Fibroblast of skin of scalp (primary cell): ENCODE data around the gene FBXL17.

Experiments
- DNase-seq: peaks from one replicate; pipeline ENCODE4 v3.0.0-alpha.2; 2013

The FBXL17 gene

DNA sequence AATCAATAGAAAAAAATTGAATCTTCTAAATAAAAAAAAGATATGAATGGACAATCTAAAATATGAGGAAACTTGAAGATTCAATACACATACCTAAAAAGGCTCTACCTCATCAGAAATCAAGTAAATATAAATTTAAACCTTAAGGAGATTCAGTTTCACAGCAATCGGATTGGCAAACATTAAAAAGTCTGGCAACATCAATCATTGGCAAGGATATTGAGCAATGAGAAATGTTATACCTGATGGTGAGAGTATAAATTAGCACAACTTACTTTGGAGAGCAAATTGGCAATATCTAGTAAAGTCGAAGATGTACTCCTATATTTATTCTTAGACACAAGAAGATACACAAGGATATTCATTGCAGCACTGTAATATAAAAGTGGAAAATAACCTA is 436.8 kb downstream of the FBXL17 start:
- DNase-seq = no peak

DNA sequence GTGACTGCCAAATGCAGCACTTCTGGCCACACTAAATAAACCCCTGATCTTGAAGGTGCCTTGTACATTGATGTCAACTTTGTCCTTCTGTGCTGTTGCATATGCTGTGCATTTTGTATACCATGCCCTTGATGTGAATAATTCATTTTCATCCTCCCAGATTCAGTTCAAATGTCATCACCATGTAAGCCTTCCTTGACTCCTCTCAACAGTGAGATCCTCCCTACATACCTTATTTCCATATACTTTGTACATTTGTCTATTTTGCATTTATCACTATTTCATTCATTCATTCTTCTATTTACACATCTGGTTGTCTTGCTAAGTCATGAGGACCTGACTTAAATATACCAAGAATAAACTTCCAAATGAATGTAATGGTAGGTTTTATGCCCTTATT is 438.0 kb downstream of the FBXL17 start:
- no peak for DNase-seq

DNA sequence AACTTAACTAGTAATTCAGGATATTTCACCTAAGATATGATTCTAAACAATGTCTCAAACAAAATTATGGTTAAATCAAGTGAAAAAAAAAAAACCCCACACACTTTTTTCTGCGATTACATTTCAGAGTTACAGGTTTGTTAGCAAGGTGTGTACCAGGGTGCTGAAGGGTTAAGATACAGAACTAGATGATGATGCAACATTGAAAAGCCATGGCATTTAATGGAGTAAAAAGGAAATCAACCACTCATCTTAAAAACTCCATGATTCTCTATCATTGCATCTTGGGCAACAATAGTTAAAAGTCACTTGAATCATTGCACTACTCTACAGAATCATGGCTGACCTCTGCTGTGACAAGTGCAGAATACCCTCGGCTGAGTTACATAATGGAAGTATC is 440.9 kb downstream of the FBXL17 start:
- no peak for DNase-seq

DNA sequence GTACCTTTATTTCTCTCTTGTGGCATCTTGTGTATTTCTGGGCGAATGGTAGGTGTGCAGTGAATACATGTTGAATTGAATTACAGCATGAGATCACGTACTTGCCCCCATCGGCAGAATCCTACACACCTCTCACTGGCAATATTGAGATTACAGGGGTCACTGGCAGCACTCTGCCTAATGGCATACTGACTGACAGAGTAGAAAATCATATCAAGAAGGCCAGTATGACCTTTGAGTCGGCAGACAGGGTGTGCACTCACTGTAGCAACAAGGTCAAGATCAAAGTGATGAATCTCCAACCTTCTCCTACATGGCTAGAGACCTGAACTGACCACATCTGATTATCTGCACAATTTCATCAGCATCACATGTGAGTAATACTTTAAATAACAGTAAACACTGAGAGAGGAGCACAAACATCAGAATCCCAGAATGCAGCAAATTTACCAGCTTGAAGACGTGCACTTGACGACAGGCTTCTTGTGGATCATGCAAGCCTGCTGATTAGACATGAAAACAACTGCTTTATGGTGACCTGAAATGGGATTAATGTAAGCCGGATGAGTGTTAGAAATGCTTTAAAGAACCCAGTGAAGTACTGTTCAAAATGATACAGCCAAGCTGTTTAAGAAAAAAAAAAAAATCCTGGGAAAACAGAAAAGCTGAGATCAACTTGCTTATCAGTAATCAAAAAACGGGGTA is 444.1 kb downstream of the FBXL17 start:
- DNase-seq = no peak

DNA sequence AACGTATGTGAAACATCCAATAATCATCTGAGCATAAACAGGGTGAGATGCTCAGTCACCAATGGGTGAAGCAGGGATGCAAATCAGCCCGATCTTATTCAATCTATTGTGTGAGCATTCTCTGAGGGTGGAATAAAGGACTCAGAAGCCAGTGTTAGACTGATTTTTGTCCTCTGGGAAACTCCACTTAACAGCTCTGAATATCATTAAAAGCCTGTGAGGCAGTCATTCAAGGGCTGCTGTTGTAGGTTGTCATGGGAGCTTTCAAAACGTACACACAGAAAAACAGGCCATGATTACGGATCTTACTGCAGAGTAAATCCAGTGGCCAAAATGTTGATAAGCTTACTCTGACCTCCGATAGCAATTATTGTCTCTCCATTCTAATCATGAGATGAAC is 444.7 kb downstream of the FBXL17 start:
- no peak for DNase-seq

DNA sequence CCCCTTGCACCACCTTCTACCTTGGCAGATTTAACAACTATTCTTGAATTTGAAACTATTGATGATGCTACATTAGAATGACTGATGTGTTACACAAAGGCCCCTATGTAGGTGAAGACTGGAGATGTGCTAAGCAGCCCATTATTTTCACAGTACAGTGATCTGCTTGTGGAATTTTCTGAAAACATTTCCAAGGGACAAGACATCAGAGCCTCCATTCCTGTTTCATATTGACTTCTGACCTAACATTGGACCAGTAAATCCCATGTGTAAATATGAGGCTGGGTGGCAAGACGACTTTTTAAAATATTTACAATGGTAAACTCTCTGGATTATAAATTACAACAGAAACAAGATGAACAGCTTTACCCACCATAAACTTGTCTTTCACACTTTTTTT is 445.4 kb downstream of the FBXL17 start:
- DNase-seq = no peak

DNA sequence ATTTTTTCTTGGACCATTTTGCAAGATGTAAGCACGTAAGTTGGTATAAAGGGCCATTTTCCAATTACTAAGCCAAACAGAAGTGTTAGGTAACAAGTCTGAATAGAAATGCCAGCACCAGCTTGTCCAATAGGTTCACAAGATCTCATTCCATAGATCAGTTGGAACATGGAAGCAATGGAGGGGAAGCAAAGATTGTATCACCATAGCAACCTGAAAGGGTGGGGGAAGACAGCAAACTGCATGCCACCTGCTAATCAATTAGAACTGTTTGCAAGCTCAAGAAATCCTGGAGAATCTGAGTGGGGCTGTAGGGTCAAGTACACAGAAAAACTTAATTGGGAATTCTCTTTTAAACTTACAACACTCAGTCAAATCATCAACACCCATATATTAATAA is 446.3 kb downstream of the FBXL17 start:
- DNase-seq = no peak

DNA sequence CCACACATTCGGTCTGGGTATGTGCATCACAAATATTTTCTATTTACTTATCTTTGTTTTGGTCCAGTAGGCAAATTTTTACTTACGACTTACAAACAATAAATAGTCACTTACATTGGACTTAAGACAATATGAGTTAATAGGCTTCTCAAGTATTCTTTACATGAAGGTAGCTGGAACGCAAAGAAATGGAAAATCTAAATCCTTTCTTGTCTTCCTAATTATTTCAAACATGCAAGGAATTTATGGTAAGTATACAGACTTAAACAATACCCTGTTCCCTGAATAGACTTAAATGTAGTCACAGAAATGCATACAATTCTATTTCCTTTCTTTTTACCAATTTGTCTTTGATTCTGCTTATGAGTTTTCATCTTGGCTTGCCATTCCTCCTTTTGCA is 448.6 kb downstream of the FBXL17 start:
- DNase-seq = no peak

DNA sequence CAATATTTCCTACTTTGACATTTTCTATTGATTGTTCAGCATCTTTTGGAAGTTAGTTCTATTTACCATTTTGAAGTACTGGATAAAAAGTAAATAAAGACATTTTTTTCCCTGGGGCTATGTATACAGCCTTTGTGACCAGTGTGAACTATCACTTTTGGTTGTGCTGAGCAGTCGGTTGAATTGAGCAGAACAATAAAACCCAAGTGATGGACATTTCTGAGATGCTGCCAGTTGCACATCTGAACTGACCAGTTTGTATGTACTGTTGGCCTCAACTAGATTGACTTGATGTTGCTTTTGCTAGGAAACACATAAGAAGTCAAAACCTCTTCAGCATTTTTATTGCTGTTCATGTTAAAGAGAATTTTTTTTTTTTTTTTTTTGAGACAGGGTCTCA is 451.0 kb downstream of the FBXL17 start:
- no peak for DNase-seq

DNA sequence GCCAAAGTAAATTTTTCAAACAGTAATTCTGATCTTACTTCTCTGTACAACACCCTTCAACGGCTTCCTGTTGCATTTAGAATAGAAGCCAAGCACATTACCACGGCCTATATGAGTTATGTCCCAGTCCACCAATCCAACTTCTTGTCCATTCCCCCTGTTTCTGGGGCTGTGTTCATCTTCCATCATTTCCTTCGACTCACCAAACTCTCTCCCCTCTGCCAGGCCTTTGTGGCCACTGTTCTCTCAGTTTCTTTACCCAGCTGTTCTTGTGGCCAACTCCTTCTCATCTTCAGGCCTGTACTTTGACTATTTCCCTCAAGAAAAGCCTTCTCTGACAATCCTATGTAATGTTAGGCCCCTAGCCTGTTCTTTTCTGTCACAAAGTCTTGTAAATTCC is 451.8 kb downstream of the FBXL17 start:
- DNase-seq = no peak

DNA sequence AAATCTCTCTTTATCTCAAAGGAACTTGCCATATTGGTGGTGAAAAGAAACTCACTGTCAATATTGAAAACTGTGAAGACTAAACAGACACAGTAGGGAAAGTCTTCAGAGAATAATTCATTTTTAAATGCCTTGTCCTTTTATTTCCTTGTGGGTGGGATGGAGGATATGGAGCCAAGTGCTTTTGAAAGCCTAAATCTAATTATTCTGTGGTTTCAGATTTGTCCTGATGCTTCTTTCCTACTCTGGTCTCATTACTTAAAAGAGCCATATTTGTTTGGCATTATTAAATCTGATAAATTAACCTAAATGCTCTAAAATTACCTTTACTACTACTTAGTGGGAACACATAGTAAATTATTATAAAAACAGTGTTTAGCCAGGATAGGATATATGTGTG is 452.8 kb downstream of the FBXL17 start:
- no peak for DNase-seq

DNA sequence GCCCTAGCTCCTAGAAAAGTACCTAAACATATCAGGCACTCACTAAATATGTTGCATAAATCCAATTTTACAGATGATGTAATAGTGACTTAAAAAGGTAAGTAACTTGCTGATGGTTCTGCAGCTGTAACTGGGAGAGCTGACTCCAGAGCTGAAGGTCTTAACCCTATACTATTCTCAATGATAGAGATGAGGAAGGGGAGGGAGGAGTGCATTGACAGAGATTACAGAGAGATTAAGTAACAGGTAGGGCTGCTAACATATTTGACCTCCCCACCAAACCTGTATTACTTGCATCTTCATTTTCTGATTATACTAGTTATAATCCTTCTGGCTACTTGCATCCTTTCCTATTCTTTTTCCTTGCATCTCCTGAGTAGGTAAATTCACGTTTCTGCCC is 455.8 kb downstream of the FBXL17 start:
- DNase-seq = no peak

DNA sequence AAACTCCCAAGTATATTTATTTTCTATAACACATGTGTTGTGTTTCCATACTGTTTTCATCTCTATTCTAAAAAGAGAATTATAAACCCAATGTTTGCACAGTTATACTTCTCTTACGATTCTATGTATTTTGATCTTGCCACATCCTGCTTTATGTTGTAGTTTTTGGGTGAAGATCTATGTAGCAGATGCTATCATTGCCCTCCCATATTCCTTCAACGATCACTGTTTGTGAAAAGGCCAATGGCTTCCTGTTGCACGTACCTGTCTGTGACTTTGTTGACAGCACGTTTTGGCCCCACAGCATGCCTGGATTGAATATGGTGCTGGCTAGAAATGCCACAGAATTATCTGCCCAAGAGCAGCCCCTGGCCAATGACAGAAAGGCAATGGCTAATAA is 456.7 kb downstream of the FBXL17 start:
- DNase-seq = no peak

DNA sequence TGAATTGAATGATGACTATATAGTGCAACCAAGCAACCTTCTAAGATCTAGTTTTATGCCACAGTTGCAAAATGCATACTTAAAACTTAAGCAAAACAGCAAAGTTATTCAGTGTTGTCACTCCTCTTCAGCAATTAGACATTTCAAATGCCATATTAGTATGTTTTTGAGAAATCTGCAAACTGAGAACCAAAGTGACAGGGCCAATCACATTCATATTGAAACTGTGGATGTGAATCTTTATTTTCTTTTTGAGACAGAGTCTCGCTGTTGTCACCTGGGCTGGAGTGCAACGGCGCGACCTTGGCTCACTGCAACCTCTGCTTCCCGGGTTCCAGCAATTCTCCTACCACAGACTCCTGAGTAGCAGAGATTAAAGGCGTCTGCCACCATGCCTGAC is 461.9 kb downstream of the FBXL17 start:
- no peak for DNase-seq

DNA sequence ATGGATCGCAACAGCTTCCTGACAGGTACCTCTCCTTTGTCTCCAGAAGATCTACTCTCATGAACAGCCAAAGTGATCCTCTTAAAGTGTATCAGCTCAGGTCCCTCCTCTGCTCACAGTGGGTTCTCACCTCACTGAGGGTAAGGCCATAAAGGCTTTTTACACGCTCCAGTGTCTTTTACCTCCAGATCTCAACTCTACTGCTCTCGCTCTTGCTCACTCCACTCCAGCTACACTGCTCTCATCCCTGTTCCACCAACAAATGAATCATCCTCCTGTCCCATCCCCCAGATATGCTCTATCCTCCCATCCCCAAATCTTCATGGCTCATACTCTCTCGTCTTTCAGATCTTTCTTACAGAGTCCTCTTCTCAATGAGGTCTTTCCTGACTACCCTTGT is 462.5 kb downstream of the FBXL17 start:
- no peak for DNase-seq

DNA sequence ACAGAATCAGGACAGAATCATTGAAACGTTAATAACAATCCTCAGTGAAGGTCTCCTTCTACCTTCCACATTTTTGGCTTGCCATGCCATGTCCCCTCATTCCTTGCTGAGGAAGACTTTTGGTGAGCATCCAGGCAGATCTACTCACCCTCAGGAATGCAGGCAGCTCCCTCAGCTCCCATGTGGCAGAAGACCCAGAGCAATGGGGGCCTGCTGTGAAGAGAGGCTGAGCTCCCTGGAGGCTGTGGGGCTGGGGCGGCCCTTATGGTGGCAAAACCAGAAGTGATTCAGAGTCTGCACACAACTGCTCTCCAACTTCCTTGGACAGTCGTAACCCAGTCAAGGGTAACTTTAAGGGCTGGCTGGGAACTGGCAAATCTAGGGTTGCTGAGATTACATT is 463.9 kb downstream of the FBXL17 start:
- peak; percentile 43 for DNase-seq

DNA sequence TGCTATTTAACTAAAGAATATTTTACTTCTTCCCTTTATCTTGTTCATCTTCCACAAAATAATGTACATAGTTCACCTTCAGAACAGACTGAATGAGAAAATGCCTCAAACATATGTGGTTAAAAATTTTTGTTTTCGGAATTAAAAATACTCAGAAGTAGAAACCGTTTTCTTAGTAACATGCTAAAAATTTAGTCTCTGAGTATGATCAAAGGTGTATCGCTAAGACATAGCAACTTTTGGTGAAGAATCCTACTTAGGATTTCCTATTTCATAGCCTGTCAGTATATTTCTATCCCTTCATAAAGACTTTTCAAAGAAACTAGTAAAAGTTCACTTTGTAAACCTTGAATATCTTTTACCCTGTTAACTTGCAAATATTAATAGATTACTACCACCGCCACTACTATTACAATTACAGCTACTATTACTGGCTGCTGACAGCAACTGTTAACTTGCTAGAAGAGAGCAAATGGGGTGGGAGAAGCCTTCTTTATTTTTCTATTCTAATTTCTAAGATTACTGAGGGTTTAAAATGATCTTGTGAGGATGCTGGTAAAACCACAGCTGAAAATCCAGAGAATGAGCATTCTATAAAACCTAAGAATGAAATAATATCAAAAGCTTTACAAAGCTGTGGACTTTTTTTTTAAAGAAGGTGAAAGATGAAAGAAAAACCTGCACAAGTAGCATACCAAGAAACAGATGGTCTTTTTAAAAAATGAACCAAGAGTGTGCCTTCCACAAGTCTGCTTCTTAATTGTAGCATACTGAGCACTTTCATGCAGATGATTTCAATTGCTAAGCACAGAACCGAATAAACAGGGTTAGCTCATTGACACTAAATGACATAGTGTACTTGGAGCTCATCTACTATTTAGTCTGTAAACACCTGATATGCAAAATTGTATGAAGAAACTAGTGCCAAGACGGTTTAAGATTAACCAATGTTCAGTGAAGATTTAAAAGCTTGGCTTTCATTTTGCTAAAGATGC is 464.9 kb downstream of the FBXL17 start:
- no peak for DNase-seq

DNA sequence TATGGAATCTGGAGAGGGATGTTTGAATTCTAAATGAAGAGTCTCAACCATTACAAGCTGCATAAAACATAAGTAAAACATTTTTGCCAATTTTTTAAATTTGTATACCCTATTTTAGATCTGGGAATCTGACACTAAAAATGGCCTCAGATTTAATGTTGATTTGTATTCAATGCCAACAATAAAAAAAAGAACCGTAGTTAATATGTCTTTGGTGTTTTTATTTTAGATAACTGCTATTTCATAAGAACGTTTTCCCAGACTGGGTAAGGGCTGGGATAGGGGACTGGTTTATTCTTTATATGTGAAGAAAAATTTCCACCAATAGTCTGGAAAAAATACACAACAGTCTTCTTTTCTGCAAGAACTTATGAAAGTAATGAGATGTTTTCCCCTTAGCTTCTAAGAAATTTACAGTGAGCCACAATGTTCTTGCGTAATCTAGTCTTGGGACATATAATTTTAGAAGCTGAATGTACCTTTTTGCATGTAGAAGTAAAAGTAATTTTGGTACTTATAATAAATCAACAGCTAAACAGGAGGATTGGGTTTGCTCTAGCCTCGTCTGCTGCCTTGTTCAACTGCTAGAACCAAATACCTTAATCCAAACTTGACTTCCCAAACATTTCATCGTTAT is 466.6 kb downstream of the FBXL17 start:
- DNase-seq = no peak

DNA sequence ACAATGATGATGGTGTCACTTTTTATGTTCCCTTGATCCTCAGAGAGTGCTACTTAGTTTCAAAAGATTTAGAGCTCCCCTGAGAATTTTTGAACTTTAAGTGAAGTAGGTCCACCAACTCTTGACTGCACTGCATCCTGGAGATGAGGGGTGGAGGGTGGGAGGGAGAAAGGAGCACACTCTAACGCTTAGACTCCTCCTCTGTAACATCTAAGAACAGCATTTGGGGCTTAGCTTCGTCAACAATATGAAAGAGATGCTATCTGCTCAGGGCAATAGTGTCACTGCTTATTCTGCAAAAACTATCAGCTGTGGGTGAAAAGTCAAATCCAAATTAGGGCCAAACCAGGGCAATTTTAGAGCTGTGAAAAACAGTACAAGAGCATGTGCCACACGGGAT is 468.4 kb downstream of the FBXL17 start:
- no peak for DNase-seq

DNA sequence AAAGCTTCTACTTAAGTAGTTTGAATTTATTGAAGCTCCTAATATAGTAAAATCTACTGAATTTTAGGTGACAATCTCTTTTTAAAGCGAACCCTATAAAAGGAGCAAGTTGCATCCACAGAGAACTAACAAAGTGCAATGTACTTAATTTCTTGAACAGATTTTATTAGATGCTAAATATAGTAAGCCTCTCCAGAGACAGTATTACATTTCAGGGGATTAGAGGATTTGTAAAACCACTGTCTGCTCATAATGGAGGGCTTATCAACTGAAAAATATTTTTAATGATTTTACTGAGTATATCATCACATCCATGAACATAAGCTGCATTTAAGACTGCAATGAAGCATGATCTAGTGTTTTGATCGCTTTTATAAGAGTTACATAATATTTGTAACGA is 481.2 kb downstream of the FBXL17 start:
- DNase-seq = no peak

DNA sequence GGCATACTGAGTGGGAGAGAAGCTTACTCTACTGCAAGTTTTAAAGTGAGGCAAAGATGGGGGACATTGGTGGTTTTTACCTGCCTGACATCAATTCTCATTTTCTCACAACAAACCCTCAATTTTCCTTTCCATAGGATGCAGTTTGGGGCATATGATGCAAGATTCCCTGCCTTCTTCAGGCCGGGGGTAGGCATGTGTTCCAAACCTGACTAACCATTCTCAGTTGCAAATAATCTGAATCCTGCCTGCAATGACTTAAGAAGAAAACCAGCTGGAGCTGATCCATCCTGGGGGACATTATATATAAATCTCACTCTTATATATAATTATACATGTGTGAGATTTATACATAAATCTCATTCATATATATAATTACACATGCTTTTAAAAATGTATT is 487.5 kb downstream of the FBXL17 start:
- DNase-seq = no peak

DNA sequence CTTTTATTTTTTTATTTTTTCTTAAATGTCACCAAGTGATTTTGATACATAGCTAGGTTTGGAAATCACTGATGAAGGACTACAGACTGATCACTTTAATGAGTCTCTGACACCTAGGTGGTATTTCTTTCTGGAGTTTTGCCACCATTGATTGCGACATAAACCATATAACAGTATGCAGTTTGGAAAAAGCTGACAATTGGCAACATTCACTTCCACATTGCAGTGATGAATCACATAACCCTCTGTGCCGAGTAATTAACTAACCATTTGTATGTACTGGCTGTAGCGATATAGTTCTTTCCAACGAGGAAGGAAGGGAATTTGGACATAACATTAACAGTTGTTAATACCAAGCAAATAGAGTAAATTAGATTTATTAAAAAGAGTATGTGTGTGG is 488.3 kb downstream of the FBXL17 start:
- DNase-seq = peak; percentile 54

DNA sequence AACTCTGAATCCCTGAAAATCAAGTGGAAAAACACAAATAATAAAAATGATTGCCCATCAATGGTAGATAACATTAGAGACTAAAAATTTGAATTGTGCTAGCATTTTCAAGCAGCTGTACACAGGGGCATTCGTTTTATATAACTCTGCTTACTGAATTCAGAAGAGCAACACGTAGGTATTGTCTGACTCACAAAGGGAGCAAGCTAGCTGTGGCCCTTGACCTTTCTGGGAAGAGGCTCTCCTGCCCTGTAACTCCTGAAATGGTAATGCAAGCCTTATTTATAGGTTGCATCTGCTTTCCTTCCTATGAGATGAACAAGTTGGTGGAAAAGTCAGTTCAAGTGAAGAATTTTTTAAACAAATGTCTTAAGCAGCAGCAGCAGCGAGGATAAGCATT is 492.5 kb downstream of the FBXL17 start:
- DNase-seq = no peak

DNA sequence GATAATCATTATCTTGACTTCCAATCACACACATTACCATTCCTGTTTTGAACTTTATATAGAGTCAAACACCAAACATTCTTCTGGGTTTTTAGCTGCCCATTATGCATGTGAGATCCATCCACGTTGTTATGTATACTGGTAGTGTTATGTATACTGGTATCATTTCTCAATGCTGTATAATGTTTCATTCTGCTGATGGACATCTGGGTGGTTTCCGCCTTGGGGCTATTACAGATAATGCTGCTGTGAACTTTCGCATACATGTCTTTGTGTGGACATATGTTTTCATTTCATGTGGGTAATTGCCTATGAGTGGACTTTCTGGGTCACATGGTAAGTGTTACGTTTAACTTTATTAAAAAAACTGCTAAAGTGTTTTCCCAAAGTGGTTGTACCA is 493.4 kb downstream of the FBXL17 start:
- DNase-seq = no peak
